Esophagus muscularis mucosa (tissue), 3 donors: ENCODE measurements around the gene TBP.

Source experiments
- CTCF ChIP-seq, 3 experiments: fragments of 200-600 bp in 2 of 3; fragments of 450-650 bp in 1 of 3; sonication (generic) in 2 of 3; IDR thresholded peaks; one replicate each; pipeline ENCODE4 v1.5.1; 2017 to 2019; ENCODE audit warnings: antibody characterized with exemption in 3 of 3, mild to moderate bottlenecking in 2 of 3, moderate library complexity in 1 of 3
- POLR2A ChIP-seq: fragments of 450-650 bp; IDR thresholded peaks from one replicate; pipeline ENCODE4 v1.6.1; 2017; ENCODE audit warnings: antibody characterized with exemption, moderate library complexity, mild to moderate bottlenecking, low read depth
- POLR2AphosphoS5 ChIP-seq, 2 donors: sonication (generic); formaldehyde crosslinking; IDR thresholded peaks; one replicate each; pipeline ENCODE4 v1.6.1; 2017; ENCODE audit warnings: antibody characterized with exemption in 2 of 2

- TF ChIP-seq POLR2A = no peak
- no peak for TF ChIP-seq CTCF (IDR thresholded peaks at IDR 0.05)
- no peak for TF ChIP-seq POLR2AphosphoS5 (IDR thresholded peaks at IDR 0.05)
These were observed 47.7 kb upstream of the TBP start for GRCh38 chr6:170506446-170506845.
